KMS-11 (cell line): Measurements from ENCODE around the gene PSMG2.

Experiments
- H2AFZ ChIP-seq: fragments of 200-600 bp; sonication (generic); 2 replicates; pipeline ENCODE4 v1.6.1; 2016; ENCODE audit warnings: antibody characterized with exemption, mixed run types, low read depth
- H3K27ac ChIP-seq: fragments of 200-600 bp; sonication (generic); 2 replicates; pipeline ENCODE4 v1.6.1; 2016; ENCODE audit warnings: mild to moderate bottlenecking, mixed run types
- H3K27me3 ChIP-seq: fragments of 200-600 bp; sonication (generic); 2 replicates; pipeline ENCODE4 v1.6.1; 2017; ENCODE audit warnings: mild to moderate bottlenecking, low read depth, mixed run types, moderate library complexity; ENCODE audit not compliant: insufficient read depth
- H3K36me3 ChIP-seq: fragments of 200-600 bp; sonication (generic); 2 replicates; pipeline ENCODE4 v1.6.1; 2017; ENCODE audit warnings: mild to moderate bottlenecking, mixed run types; ENCODE audit not compliant: insufficient read depth
- H3K4me1 ChIP-seq: fragments of 200-600 bp; sonication (generic); 2 replicates; pipeline ENCODE4 v1.6.1; 2016; ENCODE audit warnings: mild to moderate bottlenecking, low read depth, mixed run types; ENCODE audit not compliant: poor library complexity, severe bottlenecking
- H3K4me2 ChIP-seq: fragments of 200-600 bp; sonication (generic); 2 replicates; pipeline ENCODE4 v1.7.0; 2016; ENCODE audit warnings: mild to moderate bottlenecking, mixed run types
- H3K4me3 ChIP-seq: fragments of 200-600 bp; sonication (generic); IDR thresholded peaks from 2 replicates; pipeline ENCODE4 v1.6.1; 2017; ENCODE audit warnings: low read depth, low read length, mixed read lengths; ENCODE audit not compliant: insufficient read depth
- H3K79me2 ChIP-seq: fragments of 200-600 bp; sonication (generic); 2 replicates; pipeline ENCODE4 v1.6.1; 2016; ENCODE audit warnings: low read depth, mixed run types; ENCODE audit not compliant: insufficient read depth
- H3K9ac ChIP-seq: fragments of 200-600 bp; sonication (generic); 2 replicates; pipeline ENCODE4 v1.6.1; 2016; ENCODE audit warnings: mild to moderate bottlenecking, mixed run types
- H4K20me1 ChIP-seq: fragments of 200-600 bp; sonication (generic); 2 replicates; pipeline ENCODE4 v1.6.1; 2016; ENCODE audit warnings: mild to moderate bottlenecking, mixed run types; ENCODE audit not compliant: insufficient read depth
- TF ChIP-seq, protein P1 (sequence below): fragments of 200-600 bp; sonication (generic); conservative IDR thresholded peaks from 2 replicates; pipeline ENCODE4 v1.6.1; 2017; ENCODE audit warnings: low read depth, mild to moderate bottlenecking, antibody characterized with exemption, low read length, moderate library complexity, mixed read lengths

PSMG2 gene

DNA sequence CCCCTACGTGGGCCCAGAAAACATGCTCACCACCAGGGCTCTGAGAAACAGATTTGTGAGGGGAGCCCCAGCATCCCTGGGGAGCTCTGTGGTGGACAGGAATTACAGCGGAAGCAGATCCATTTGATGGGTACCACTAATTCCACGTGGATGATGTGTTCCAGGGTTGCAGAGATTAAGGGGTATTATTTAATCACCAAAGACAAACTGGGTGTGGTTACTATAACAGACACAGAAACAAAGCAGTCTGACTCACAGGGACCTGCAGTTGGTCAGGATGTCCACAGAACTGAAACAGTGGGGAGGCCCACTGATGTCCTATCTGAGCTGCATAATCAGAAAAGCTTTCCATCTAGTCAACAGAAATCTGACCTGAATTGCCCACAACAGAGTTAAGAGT is 65.8 kb downstream of the PSMG2 start:
- H3K27ac ChIP-seq: no peak overlapping the region
- H3K4me2 ChIP-seq: no peak overlapping the region

DNA sequence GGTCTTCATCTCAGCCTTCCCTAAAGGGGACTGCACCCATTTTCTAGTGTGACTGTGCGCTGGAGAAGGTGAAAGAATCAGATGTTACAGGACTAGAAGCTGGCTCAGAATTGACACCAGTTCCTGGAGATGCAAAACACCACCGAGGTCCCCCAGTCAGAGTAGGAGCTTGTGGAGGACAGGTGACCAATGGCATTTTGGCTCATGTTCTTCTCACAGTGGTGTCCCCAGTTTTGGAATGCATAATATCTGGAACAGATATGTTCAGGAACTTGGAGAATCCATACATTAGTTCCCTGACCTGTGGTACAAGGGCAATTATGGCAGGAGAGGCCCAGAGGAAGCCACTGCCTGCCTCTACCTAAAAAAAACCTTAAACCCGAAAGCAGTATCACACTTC is 66.3 kb downstream of the PSMG2 start:
- no peak overlapping the region for H3K27ac ChIP-seq
- no peaks in the 10 kb centered on the region for H3K27me3 ChIP-seq
- H2AFZ ChIP-seq: no peak overlapping the region
- H3K4me2 ChIP-seq: no peak overlapping the region
- TF ChIP-seq, protein P1, sequence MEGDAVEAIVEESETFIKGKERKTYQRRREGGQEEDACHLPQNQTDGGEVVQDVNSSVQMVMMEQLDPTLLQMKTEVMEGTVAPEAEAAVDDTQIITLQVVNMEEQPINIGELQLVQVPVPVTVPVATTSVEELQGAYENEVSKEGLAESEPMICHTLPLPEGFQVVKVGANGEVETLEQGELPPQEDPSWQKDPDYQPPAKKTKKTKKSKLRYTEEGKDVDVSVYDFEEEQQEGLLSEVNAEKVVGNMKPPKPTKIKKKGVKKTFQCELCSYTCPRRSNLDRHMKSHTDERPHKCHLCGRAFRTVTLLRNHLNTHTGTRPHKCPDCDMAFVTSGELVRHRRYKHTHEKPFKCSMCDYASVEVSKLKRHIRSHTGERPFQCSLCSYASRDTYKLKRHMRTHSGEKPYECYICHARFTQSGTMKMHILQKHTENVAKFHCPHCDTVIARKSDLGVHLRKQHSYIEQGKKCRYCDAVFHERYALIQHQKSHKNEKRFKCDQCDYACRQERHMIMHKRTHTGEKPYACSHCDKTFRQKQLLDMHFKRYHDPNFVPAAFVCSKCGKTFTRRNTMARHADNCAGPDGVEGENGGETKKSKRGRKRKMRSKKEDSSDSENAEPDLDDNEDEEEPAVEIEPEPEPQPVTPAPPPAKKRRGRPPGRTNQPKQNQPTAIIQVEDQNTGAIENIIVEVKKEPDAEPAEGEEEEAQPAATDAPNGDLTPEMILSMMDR: no peak
- no peaks in the 10 kb centered on the region for H4K20me1 ChIP-seq
- H3K79me2 ChIP-seq: no peaks in the 10 kb centered on the region
- H3K36me3 ChIP-seq: no peaks in the 10 kb centered on the region
- no peaks in the 10 kb centered on the region for H3K4me1 ChIP-seq
- H3K9ac ChIP-seq: no peak overlapping the region
- H3K4me3 ChIP-seq: no peak overlapping the region

More for the DNA sequence above, 65.8 kb downstream of the PSMG2 start:
- Histone ChIP-seq H3K4me1 (no peaks in the 10 kb centered on the region), H3K4me3 (no peak overlapping the region), H4K20me1 (no peaks in the 10 kb centered on the region), H3K9ac (no peak overlapping the region), H3K27me3 (no peaks in the 10 kb centered on the region), H2AFZ (no peak overlapping the region), H3K36me3 (no peaks in the 10 kb centered on the region), H3K79me2 (no peaks in the 10 kb centered on the region)
- TF ChIP-seq, protein P1: no peak

DNA sequence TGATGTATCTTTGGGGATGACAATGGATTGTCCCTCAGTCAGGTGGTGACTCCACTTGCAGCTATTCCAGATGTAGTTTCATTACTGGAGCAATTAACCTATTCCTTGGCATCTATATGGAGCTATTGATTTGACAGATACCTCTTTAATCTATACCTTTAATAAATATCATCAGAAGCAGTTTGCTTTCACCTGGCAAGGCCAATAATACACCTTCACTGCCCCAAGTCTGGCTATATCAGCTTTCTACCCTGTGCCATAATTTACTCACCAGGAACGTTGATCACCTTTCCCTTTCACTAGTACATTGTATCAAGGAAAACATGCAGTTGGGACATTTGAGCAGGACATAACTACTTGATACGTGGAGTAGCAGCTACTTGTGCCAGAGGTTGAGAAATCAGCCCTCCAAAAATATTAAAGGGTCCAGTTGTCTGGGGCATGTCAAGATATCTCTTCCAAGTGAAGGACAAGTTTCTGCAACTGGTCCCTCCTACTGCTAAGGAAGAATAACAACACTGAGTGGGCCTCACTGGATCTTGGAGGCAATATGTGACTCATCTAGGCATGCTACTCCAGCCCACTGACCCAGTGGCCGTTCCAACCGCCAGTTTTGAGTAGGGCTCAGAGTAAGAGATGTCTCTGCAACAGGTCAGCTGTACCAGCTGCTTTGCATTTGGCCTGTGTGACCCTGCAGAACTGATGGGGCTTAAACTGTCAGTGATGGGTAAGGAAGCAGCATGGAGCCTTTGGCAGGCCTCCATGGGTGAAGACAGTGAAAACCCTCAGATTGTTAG is 67.0 kb downstream of the PSMG2 start:
- no peak overlapping the region for H3K4me3 ChIP-seq
- no peaks in the 10 kb centered on the region for H3K27me3 ChIP-seq
- TF ChIP-seq, protein P1: no peak
- no peak overlapping the region for H3K27ac ChIP-seq
- H4K20me1 ChIP-seq: no peaks in the 10 kb centered on the region
- H2AFZ ChIP-seq: no peak overlapping the region
- no peak overlapping the region for H3K9ac ChIP-seq
- no peaks in the 10 kb centered on the region for H3K36me3 ChIP-seq
- H3K4me1 ChIP-seq: no peaks in the 10 kb centered on the region
- no peaks in the 10 kb centered on the region for H3K79me2 ChIP-seq
- H3K4me2 ChIP-seq: no peak overlapping the region

DNA sequence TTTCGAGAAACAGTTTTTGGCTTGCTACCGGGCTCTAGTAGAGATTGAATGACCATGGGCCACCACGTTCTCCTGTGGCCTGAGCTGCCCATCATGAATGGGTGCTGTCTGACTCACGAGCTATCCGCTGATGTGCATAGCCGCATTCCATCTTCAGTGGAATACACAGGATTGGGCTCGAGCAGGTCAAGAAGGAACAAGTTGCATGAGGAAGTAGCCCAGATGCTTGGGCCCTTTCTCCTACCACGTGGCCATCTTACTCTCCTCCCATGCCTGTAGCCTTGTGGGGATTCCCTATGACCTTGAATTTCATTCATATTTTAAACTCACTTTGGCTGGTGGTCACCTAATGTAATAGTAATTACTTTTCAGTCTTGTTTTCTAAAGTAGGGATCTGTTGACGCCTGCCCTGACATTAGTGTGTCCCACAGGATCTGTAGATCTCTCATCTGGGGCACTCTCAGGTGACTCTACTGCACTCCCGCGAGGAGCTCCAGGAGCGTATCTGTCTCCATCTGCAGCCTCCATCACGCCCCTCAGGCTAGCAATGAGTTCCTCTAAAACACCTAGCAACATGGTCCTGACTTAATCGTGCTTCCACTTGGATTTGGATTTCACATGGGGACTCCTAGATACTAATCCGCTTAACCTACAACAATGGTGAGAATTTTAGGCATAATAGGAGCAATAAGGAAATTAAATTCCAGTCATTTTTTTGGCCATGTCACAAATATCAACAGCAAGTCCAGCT is 67.8 kb downstream of the PSMG2 start:
- Histone ChIP-seq H3K36me3 (no peaks in the 10 kb centered on the region), H3K4me2 (no peak overlapping the region), H3K4me1 (no peaks in the 10 kb centered on the region), H3K9ac (no peak overlapping the region), H3K4me3 (no peak overlapping the region), H4K20me1 (no peaks in the 10 kb centered on the region), H2AFZ (no peak overlapping the region), H3K27me3 (no peaks in the 10 kb centered on the region), H3K27ac (no peak overlapping the region), H3K79me2 (no peaks in the 10 kb centered on the region)
- TF ChIP-seq, protein P1: no peak
